ENCODE measurements around the gene C4orf33. TPM values are rescaled to one million over a fixed set of nuclear protein-coding genes. Genes with fewer than 3 reads are reported as not detected.

C4orf33 gene
- total RNA-seq, 4 donors from 2014 or later = 0.26 to 10.9 (median 4.7) TPM

DNA sequence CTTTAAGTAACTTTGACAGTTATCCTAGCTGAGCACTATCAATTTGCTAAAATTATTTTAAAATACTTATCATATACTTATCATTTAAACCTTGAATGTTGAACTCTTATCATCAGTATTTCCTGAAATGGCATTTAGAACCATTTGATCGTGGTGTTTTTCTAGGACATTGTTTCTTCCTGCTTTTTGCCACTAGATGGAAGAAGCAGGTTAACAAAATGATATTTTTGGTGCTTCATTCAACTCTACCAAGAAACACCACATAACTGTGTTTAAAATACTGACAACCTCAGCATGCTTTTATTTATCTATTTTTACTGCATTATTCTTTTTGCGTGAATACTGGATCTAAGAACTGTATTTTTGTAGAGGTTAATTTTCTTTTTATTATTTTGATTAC, 44.6 kb downstream of the C4orf33 start:
- no peaks in the 10 kb centered on the region for H3K27me3 ChIP-seq
- H3K4me1 ChIP-seq = no peaks in the 10 kb centered on the region
- H3K9me3 ChIP-seq = no peaks in the 10 kb centered on the region
- H3K27ac ChIP-seq = no peak overlapping the region
- no peaks in the 10 kb centered on the region for H3K36me3 ChIP-seq
- intact Hi-C loops (cut with DNase I; ENCODE audit: low total_unique reads) = no loop called here
- TF ChIP-seq POLR2A (IDR thresholded peaks at IDR 0.05) (no peak), CTCF (IDR thresholded peaks at IDR 0.05) (no peak)
- no peak for DNase-seq
- no peak overlapping the region for H3K4me3 ChIP-seq

DNA sequence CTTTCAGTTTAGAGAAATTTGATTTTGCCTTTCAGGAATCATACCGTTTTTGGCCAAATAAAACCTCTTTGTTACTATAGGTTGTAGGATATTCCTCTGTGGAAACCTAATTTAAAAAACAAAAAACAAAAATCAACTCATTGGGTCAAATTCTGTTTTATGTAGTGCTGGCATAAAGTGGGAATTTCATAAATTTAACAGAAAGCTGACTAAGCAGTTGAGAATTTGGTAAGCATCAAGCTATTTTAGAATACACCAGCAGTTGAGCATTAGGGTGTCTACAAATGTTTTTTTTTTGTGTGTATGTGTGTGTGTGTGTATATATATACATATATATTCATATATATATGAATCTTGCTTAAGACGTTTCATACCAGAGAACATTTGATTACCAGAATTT, 47.4 kb downstream of the C4orf33 start:
- H3K36me3 ChIP-seq = no peaks in the 10 kb centered on the region
- no peak overlapping the region for H3K4me3 ChIP-seq
- H3K4me1 ChIP-seq = no peaks in the 10 kb centered on the region
- no peak for DNase-seq
- no peak for TF ChIP-seq POLR2A (IDR thresholded peaks at IDR 0.05)
- TF ChIP-seq CTCF (IDR thresholded peaks at IDR 0.05) = no peak
- H3K9me3 ChIP-seq = no peaks in the 10 kb centered on the region
- intact Hi-C loops (cut with DNase I; ENCODE audit: low total_unique reads) = no loop called here
- no peak overlapping the region for H3K27ac ChIP-seq
- no peaks in the 10 kb centered on the region for H3K27me3 ChIP-seq

- intact Hi-C loops (cut with DNase I; ENCODE audit: low total_unique reads) = no loop called here
- Histone ChIP-seq H3K4me1 (no peaks in the 10 kb centered on the region), H3K27ac (no peak overlapping the region), H3K9me3 (no peaks in the 10 kb centered on the region), H3K36me3 (no peaks in the 10 kb centered on the region), H3K4me3 (no peak overlapping the region), H3K27me3 (no peaks in the 10 kb centered on the region)
- TF ChIP-seq POLR2A (IDR thresholded peaks at IDR 0.05) (no peak), CTCF (IDR thresholded peaks at IDR 0.05) (no peak)
- no peak for DNase-seq
These were observed 48.8 kb downstream of the C4orf33 start for GRCh38 chr4:129144755-129145206.

- intact Hi-C loops (cut with DNase I; ENCODE audit: low total_unique reads) = no loop called here
These were observed 49.3 kb downstream of the C4orf33 start for GRCh38 chr4:129145222-129145730.

DNA sequence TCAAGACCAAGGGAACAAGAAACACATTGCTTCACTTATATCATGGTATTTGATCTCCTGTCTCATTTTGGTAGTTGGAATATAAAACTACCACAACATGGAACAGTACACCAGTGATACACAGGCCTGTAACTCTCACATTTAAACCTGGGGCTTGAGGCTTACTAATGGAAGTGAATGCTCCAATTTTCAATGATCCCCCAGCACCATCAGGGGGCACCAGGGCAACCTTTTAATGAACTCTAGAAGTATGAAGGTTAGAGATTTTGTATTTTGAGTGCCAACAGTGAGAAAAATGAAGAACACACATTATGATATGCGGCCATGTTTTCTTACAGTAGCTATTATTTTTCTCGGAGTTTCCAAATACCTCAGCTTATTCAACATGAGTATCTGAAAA, 50.7 kb downstream of the C4orf33 start:
- Histone ChIP-seq H3K9me3 (no peaks in the 10 kb centered on the region), H3K36me3 (no peaks in the 10 kb centered on the region), H3K27ac (no peak overlapping the region), H3K4me3 (no peak overlapping the region), H3K4me1 (no peaks in the 10 kb centered on the region), H3K27me3 (no peaks in the 10 kb centered on the region)
- intact Hi-C loops (cut with DNase I; ENCODE audit: low total_unique reads) = no loop called here
- no peak for TF ChIP-seq CTCF (IDR thresholded peaks at IDR 0.05)
- TF ChIP-seq POLR2A (IDR thresholded peaks at IDR 0.05) = no peak
- DNase-seq = no peak

More at GRCh38 chr4:129145222-129145730, 49.3 kb downstream of the C4orf33 start:
- no peak overlapping the region for H3K4me3 ChIP-seq
- TF ChIP-seq POLR2A (IDR thresholded peaks at IDR 0.05) = no peak
- no peaks in the 10 kb centered on the region for H3K36me3 ChIP-seq
- no peak overlapping the region for H3K27ac ChIP-seq
- H3K9me3 ChIP-seq = no peaks in the 10 kb centered on the region
- H3K27me3 ChIP-seq = no peaks in the 10 kb centered on the region
- no peaks in the 10 kb centered on the region for H3K4me1 ChIP-seq
- DNase-seq = no peak

DNA sequence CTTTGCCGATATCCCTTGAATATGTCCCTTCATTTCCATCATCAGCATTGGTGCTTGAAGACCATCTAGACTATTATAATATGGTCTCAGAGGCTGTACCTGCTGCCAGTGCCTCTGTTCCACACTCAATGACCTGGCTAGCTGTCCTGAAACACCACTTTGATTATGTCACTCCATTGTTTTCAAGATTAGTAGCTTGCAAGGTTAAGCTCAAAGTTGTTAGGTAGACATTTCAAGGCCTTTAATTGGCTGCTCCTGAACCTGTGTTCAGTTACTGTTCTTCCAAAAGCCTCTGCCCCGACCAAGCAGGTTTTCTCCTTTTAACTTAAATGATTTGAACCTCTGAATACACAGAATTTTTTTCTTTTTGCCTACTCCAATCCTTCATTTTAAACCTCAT, 52.9 kb downstream of the C4orf33 start:
- Histone ChIP-seq H3K27ac (no peak overlapping the region), H3K27me3 (no peaks in the 10 kb centered on the region), H3K4me3 (no peak overlapping the region), H3K36me3 (no peaks in the 10 kb centered on the region), H3K9me3 (no peaks in the 10 kb centered on the region), H3K4me1 (no peaks in the 10 kb centered on the region)
- no peak for DNase-seq
- intact Hi-C loops (cut with DNase I; ENCODE audit: low total_unique reads) = no loop called here
- TF ChIP-seq CTCF (IDR thresholded peaks at IDR 0.05) (no peak), POLR2A (IDR thresholded peaks at IDR 0.05) (no peak)
